ENCODE results near the gene MEX3D.
"Not testable (repeated sequence)": the region's sequence is repeated elsewhere in the genome, so short reads cannot be mapped to it uniquely, and the experiment has no call there.

Gene MEX3D

DNA sequence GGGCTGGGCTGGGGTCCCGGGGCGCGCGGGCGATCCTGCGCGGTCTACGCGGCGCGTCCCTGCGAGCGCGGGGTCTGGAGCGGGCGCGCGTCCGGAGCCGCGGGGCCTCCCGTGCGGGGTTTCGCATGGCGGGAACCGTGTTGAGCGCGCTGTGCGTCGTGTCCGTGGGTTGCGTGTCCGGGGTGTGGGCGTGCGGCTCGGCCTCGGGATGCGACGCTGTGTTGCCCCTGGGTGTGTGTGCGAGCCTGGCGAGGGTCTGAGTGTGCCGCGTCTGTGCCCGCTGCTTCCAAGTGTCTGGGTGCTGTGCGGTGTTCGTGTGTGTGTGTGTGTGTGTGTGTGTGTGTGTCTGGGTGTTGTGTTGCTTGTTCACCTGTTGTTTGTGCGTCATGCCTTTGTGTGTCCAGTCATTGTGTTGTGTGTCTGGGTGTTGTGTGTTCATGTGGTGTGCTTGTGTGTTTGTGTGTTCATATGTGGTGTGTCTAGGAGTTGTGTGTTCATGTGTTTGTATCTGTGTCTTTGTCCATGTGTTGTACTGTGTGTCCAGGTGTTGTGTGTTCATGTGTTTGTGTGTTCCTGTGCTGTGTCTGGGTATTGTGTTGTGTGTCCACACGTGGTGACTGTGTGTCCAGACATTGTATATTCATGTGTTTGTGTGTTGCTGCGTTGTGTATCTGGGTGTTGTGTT lies 43.7 kb downstream of the MEX3D start:
- no peak for FAIRE-seq
- no peak for DNase-seq (ENCODE audit: extremely low spot score, insufficient read length, low read depth)

DNA sequence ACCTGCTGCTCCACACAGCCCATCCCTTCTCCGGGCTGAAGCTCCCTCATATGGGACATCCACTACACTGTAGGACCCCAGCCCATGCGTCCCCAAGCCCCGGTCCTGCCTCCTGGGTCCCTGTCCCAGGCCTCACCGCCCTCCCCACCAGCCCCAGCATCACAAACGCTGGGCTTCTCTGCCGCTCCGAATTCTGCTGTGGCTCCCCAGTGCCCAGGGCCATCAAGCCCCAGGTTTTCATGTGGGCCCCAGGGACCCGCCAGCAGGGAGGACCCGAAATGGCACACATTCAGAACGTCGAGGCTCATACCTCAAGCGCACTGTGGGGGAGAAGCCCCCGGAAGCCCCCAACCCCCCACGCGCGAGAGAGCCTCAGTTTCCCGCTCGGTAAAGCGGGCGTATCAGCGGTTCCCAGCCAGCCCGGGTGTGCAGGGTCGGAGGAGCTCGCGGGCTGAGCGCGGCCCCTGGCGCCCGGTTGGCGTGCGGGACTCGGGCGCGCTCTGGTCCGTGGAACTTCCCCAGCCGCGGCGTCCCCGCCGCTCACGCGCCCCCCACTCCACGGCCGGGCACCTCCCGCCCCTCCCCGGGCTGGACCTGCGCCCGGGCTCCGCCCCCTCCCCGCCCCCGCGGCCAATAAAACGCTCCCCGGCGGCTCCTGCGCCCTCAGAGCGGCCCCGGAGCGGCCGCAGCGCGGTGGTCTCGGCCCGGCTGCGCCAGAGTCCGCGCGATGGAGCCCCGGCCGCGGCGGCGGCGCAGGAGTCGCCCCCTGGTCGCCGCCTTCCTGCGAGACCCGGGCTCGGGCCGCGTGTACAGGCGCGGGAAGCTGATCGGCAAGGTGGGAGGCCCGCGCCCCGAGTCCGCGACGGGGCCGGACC lies 44.5 kb downstream of the MEX3D start, which contains the start of gene PLK5:
Gene PLK5 (plus strand): TSS at position 666 of the 875 bp plus-strand sequence. CDS start 2,920 bp downstream, outside the sequence.
- DNase-seq (ENCODE audit: extremely low spot score, insufficient read length, low read depth) (no peak), FAIRE-seq (no peak)

DNA sequence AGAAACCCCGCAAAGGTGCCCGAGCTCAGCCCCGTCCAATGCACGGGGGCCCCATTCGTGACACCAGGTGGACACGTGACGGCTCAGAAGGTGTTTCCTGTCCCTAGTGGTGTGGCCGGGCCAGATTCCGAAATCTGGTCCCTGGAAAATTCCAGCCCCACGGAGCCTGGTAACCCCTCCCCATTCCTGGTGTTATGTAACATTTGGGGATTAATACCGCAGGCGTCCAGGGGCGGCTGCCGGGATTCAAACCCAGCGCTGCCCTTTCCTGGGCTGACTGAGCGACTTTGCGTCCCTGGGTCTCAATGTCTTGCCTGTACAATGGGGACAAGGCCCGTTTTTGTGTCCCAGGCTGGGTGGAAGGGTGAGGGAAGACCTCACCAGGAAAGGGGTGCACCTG lies 45.3 kb downstream of the MEX3D start:
- FAIRE-seq: no peak
- DNase-seq (ENCODE audit: extremely low spot score, insufficient read length, low read depth): no peak

DNA sequence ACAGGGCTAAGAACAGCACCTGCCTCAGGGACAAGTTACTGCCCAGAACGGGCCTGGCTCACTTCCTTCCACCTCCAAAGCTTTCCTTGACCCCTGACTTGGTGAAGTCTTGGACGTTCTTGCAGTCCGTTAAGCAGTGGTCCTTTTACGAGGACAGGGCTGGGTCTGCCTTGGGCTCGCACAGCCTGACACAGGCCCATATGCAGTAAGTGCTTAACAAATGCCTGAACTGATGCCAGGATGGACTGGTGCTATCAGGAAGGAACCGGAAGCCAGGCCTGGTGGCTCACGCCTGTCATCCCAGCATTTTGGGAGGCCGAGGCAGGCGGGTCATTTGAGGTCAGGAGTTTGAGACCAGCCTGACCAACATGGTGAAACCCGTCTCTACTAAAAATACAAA lies 46.1 kb downstream of the MEX3D start:
- no peak for FAIRE-seq
- DNase-seq (ENCODE audit: extremely low spot score, insufficient read length, low read depth): no peak

DNA sequence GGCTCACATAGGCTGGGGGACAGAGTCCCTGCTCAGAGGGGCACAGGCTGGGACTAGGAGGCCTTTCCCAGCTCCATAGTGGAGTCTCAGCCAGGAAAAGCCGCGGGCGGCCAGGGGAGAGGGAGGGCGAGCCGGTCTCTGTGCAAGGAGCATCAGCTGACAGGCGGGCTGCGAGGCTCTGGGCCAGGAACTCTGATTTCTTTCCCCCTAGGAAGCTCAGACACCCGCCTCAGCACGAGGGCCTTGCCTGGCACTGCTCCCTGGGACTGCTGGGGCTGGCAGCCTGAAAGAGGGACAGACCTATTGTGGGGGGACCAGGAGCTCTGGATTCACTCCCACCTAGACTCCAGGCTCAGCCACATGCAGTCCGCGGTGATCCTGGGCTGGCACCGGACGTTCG lies 46.5 kb downstream of the MEX3D start:
- FAIRE-seq: no peak
- no peak for DNase-seq (ENCODE audit: extremely low spot score, insufficient read length, low read depth)

DNA sequence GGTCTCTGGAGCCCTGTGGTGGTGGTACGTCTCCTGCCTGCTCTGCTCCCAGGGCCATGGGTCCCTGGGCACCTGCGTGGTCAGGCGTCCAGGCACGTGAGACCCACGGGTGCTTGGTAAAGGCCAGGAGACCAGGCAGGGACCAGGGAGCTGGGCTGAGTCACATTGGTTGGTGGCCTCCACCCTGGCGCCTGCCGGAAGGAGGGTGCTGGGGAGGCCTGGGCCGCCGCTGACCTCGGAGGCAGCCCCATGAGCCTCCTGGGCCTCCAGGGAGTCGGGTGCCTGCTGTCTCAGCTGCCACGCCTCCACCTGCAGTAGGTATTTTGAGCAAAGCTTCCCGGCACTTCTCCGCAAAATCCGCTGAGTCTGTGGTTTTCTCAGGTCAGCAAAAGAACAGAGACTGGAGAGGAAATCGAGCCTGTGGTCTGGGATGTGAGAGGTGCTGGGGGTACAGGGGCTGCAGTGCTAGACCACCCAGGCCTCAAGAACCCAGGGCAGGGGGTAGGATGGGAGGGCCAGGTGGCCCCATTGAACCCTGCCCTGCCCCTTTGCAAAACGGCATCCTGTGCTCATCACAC lies 47.8 kb downstream of the MEX3D start:
- no peak for DNase-seq (ENCODE audit: extremely low spot score, insufficient read length, low read depth)
- FAIRE-seq: no peak

DNA sequence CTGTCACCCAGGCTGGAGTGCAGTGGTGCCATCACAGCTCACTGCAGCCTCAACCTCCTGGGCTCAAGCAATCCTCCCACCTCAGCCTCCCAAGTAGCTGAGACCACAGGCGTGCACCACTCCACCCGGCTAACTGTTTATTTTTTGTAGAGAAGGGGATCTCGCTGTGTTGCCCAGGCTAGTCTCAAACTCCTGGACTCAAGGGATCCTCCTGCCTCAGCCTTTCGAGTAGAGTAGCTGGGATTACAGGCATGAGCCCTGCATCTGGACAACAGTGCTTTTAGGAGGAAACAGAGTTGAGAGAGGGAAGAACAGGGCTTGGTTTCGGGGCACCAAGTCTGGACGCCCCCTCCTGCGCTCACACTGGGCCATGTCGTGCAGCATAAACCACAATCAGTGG lies 48.3 kb downstream of the MEX3D start:
- FAIRE-seq; DNase-seq (ENCODE audit: extremely low spot score, insufficient read length, low read depth): not testable (repeated sequence)

DNA sequence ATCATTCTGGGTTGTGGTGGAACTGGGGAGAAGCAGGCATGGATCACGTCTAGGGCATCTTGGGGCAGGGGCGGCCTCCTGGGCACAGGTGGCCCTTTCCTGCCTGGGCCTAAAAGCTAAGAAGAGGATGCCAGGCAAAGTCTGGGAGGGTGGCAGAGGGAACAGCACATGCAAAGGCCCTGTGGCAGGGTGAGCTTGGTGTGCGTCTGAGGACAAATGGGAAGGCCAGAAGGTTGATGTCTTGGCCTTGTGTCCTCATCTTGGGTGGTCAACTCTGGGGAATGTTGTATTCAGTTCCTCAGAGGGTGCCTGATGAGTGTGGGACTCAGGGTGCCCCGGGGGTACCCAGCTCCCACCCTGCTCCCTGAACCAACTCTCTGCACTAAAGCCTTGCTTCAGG lies 49.7 kb downstream of the MEX3D start:
- no peak for FAIRE-seq
- DNase-seq (ENCODE audit: extremely low spot score, insufficient read length, low read depth): no peak

DNA sequence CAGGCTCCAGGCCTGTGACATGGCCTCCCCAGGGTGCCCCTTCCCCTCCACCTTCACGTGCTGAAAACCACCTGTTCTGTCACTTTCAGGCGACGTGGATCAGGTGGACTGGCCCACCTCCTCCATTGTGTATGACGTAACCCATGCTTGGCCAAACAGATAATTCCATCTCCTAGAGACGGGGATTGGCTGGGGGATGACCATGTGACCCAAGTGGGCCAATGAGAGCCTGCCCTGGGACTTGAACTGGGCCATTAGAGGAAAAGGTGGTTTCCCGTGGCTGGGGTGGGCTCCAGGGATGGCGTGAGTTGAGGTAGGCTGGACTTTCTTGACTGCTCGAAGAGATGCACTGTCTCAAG lies 51.8 kb downstream of the MEX3D start:
- DNase-seq (ENCODE audit: extremely low spot score, insufficient read length, low read depth) (no peak), FAIRE-seq (no peak)

DNA sequence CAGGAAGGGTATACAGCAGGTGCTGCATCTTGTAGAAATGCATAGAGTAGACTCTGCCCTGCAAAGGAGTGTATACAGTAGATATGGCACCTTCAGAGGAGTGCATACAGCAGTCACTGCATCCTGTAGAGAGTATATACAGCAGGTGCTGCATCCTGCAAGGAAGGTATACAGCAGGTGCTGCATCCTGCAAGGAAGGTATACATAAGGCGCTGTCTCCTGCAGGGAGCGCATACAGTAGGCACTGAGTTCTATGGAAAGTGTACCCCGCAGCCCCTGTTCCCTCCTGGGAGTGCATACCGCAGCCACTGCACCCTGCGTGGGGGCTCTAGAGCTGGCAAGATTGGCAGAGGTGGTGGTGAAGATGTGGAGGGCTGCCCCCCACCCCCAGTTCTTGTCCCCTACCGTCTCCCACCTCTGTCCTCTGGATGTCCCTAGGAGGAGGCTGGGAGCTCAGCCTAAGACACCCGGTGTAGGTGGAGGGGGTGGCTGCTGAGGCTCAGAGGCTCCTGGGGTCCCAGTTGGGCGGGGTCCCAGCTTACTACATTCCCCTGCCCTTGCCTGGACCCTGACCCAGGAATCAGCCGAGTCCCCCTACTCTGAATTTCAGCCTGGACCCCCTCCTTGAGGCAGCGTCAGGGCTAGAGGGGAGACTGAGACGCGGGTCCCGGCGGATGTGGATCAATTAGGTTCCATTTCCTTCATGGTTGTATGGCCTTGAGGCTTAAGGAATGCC lies 53.0 kb downstream of the MEX3D start:
- no peak for DNase-seq (ENCODE audit: extremely low spot score, insufficient read length, low read depth)
- no peak for FAIRE-seq

DNA sequence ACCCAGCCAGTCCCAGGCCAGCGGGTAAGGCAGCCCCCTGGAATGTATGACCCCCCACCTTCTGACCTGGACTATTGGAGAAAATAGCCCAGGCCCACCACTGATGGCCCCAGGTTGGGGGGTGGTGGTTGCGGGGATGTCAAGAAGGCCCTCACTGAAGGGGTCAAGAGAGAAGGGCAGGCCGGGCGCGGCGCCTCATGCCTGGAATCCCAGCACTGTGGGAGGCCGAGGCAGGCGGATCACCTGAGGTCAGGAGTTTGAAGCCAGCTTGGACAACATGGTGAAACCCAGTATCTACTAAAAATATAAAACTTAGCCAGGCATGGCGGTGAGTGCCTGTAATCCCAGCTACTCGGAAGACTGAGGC lies 53.8 kb downstream of the MEX3D start:
- DNase-seq (ENCODE audit: extremely low spot score, insufficient read length, low read depth) (no peak), FAIRE-seq (no peak)

DNA sequence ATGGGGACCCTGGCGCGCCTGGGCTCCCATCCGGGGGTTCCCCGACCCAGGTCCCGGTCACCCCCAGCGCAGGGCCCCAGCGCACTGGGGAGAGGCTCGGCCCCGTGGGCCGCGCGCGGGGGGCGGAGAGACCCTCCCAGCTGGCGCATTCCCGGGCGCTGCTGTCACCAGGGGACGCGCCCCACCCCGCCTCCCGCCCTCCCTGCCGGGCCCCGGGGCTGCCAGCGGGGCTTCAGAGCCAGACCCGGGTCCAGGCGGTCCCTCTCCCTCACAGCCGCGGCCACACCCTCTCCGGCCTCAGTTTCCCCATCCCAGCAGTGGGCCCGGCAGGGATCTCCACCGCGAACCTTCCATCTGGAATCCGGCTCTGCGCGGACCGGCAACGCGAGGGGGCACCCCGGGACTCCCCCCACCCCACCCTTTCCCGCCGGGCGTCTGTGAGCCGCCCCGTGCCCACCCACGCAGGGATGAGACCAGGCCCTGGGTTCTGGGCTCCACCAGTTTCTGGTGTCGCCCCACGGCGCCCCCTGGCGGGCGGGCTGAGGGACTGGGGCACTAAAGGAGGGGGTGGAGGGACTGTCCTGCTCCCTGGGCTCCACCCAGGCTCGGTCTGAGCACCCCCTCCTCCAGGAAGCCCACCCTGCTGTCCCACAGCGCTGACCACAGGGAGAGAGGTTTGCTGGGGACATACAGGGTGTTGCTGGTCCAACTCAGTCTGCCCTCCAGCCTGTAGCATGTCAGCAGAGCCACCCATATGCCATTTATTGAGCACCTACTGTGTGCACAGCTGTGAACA lies 54.4 kb downstream of the MEX3D start:
- DNase-seq (ENCODE audit: extremely low spot score, insufficient read length, low read depth) (no peak), FAIRE-seq (no peak)

DNA sequence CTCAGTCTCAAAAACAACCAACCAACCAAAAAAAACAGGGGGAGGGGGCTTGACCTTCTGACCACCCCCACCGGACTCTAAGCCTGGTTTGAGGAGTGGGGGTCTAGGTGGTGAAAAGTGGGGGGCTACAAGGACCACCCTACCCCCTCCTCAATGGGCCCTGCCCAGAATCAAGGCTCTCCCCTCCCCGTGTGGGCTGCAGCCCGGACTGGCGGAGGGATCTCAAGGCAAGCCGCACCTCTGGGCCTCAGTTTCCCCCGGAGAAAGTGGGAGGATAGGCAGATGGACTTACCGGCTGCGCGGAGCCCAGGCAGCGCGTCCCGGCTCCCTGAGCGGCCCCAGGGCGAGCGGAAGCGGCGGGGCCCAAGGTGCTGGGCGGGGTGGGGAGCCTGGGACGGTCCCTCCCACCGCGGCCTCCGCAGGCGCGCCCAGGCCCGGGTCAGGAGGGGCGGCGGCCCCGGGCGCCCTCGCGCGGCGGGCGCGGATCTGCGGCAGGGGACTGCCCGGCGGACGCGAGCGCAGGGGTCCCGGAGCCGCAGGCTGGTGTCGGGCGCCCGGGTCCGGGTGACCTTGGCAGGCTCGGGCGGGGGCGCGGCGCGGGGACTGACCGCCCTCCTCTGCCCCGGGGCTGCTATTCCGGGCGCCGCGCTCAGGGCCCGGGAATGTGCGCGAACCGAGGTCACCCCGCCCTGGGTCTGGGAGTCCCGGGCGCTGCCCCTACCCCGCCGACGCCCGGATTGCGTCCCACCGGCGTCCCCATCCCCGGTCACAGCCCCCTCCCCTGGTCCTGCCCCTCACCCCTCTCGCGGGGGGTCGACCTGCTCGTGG lies 55.2 kb downstream of the MEX3D start, which contains the start of gene ADAMTSL5:
Gene ADAMTSL5 (minus strand): TSS at position 349 of the 828 bp plus-strand sequence. CDS start 2,076 bp downstream, outside the sequence.
- peak; percentile 48 for FAIRE-seq
- peak; percentile 64 for DNase-seq (ENCODE audit: extremely low spot score, insufficient read length, low read depth)

DNA sequence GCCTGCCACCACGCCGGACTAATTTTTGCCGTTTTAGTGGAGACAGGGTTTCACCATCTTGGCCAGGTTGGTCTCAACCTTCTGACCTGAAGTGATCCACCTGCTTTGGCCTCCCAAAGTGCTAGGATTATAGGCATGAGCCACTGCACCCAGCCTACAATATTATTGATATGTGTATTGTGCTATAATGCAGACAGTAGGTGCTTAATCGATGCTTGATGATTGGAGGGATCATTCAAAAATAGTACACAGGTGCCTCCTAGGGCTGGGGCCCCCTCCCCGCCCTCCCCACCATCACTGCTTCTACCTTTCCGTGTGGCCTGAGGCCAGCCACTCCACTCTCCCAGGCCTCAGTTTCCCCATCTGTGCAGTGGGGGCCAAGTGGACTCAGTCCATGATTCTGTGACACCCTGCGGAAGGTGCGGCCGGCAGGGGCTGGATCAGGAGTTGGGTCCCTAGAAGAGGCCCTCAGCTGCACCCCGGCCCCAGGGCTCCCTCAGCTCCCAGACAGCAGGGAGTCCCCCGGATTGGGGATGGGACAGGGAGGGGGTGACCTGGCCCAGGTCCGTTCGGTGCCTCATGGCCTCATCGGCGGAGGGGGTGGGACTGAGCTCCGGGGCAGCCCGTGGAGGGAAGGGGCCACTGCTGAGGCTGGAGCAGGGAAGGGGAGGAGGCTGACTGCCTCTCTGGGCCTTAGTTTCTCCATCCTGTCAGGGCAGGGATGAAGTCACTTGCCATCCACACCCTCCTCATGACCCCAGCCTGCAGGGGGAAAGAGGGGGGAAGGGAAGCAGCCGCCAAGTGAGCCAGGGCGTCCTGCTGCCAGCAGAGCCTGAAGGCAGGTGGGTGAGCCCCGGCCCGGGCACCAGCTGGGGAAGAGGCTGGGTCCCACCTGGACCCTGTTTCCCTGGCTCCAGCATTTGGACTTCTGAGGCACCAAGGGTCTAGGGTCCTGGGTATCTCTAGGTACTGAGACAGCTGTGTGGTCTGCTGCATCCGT lies 56.5 kb downstream of the MEX3D start:
- DNase-seq (ENCODE audit: extremely low spot score, insufficient read length, low read depth) (no peak), FAIRE-seq (no peak)

DNA sequence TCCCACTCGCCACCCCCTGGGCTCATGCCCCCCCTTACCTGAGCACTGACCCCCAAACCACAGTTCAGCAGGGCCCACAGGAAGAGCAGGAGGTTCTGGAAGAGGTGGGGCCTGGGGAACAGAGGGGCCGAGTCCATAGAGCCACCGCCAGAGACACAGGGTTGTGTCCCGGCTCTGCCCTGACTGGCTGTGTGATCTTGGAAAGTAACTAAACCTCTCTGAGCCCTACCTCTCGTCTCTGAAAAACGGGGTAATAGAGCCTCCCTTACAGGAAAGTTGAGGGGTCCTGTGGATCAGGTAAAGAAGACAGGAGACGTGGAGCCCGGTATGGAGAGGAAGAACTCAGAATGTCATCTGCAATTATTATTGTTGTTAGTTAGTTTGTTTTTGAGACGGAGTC lies 57.3 kb downstream of the MEX3D start:
- no peak for DNase-seq (ENCODE audit: extremely low spot score, insufficient read length, low read depth)
- FAIRE-seq: no peak

DNA sequence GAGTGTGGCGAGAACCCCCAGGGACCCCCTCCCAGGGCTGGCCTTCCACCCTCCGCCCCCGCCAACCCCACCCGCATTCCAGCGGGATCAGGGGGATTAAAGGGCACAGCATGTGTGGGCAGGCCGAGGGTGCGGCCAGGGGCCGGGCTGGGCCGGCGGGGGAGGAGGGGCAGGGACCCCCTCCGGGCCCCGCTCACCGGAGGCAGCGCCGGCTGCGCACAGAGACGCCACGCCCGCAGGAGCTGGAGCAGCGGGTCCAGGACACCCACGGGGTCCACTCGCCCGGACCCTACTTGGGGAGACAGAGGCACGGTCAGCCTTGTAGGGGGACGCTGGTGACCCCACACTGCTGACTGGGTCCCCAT lies 57.7 kb downstream of the MEX3D start:
- FAIRE-seq: no peak
- no peak for DNase-seq (ENCODE audit: extremely low spot score, insufficient read length, low read depth)

DNA sequence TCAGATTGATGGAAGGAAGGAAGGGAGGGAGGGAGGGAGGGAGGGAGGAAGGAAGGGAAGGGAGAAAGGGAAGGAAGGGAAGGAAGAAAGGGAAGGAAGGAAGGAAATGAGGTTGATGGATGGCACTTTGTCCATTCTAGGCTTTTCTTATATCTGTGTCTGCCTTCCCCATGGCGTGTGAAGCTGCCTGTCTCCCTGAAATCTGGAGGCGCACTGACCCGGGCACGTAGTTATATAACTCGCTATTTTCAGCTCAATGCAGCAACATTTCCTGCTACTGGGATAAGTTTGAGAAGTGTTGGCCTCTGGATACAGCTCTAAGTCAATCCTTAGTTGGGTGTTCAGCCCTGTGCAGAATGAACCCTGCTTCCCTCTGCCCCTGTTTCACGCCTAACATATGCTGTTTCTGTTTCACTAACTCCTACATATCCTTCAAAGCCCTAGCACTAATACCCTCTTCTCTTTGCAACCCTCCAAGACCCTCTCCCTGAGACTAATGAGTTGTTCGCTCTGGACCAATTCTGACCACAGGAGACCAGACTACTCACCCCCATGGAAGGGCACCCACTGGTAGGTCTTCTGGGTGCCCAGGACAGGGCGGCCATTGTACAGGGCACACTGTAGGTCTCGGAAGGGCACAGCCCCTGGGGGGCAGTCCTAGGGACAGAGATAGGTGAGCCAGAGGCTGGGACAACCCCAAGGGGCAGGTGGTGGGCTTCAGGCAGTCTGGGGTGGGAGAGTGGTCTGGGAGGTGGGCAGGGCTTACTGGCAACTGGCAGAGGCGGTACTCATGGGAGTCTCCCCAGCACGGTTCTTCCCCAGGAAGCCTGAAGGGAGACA lies 58.3 kb downstream of the MEX3D start:
- FAIRE-seq (no peak), DNase-seq (ENCODE audit: extremely low spot score, insufficient read length, low read depth) (no peak)

All from GM18507 (cell line).